Tibial nerve (tissue), 4 donors: Measurements from ENCODE around the gene ZNF324.

Experiments used
- CTCF ChIP-seq, 5 experiments: fragments of 200-600 bp in 3 of 5; fragments of 450-650 bp in 2 of 5; sonication (generic) in 3 of 5; IDR thresholded peaks; one replicate each; pipeline ENCODE4 v1.5.1; 2016 to 2019; ENCODE audit warnings: antibody characterized with exemption in 5 of 5, mild to moderate bottlenecking in 3 of 5, moderate library complexity in 2 of 5
- EP300 ChIP-seq, 2 donors: sonication (generic); formaldehyde crosslinking; IDR thresholded peaks; one replicate each; pipeline ENCODE4 v1.6.1; 2017; ENCODE audit warnings: antibody characterized with exemption in 2 of 2, mild to moderate bottlenecking in 1 of 2
- POLR2A ChIP-seq, 2 donors: fragments of 450-650 bp; IDR thresholded peaks; one replicate each; pipeline ENCODE4 v1.6.1; 2017; ENCODE audit warnings: antibody characterized with exemption in 2 of 2, mild to moderate bottlenecking in 2 of 2, moderate library complexity in 2 of 2

GRCh38 chr19:58474291-58474996 is 7.6 kb downstream of the ZNF324 start:
- no peak for TF ChIP-seq CTCF (IDR thresholded peaks at IDR 0.05)
- no peak for TF ChIP-seq POLR2A (IDR thresholded peaks at IDR 0.05)
- TF ChIP-seq EP300 (IDR thresholded peaks at IDR 0.05), result no peak
